ENCODE data around the gene FBP1.
"Not testable (repeated sequence)": the region's sequence is repeated elsewhere in the genome, so short reads cannot be mapped to it uniquely, and the experiment has no call there.

Gene FBP1

DNA sequence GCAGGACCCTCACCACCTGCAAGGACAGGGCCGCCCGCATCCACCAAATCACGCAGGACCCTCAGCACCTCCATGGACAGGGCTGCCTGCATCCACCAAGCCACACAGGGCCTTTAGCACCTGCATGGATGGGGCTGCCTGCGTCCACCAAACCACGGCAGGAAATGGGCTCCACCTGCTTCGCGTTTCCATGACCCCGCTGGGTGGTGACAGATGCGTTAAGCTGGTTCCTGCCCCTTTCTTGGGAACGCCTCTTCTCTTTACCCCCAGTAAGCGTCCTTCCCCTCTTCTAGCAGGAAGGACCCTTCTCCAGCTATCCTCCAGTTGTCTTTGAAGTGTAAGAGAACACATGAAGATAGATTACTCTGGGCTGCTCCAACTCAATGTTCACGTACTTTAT lies 13.5 kb downstream of the FBP1 start:
- H3K27ac ChIP-seq = no peak overlapping the region
- H3K4me3 ChIP-seq = no peak overlapping the region

- Histone ChIP-seq H3K4me3 (no peak overlapping the region), H3K27ac (no peak overlapping the region)
Measured at GRCh38 chr9:94624629-94625028, 14.7 kb downstream of the FBP1 start.

DNA sequence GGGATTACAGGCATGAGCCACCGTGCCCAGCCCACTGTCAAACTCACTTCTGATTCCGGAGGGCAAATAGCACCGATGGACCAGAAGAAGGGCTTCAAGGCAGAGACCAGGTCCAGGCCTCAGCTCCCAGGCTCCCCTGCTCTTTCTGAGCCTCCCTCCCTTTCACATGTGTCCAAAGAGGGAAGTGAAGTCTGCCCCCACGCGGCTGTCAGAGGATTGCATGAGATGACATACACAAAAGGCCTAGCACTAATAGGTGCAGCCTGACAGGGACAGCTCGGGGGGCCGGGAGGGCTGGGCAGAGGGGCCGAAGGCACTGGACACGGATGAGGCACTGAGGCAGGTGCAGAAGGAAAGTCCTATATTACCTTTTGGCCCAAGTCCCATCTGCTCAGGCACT lies 16.1 kb downstream of the FBP1 start:
- no peak overlapping the region for H3K27ac ChIP-seq
- H3K4me3 ChIP-seq = no peak overlapping the region

GRCh38 chr9:94622087-94622800 lies 17.1 kb downstream of the FBP1 start:
- Histone ChIP-seq H3K4me3 (no peak overlapping the region), H3K27ac (no peak overlapping the region)

GRCh38 chr9:94619026-94619425 lies 20.3 kb downstream of the FBP1 start:
- H3K27ac ChIP-seq = no peak overlapping the region
- no peak overlapping the region for H3K4me3 ChIP-seq

GRCh38 chr9:94613003-94613402 lies 26.3 kb downstream of the FBP1 start:
- H3K27ac ChIP-seq = no peak overlapping the region
- H3K4me3 ChIP-seq = no peak overlapping the region

- Histone ChIP-seq H3K4me3 (no peak overlapping the region), H3K27ac (no peak overlapping the region)
Measured at GRCh38 chr9:94612071-94612470, 27.2 kb downstream of the FBP1 start.

DNA sequence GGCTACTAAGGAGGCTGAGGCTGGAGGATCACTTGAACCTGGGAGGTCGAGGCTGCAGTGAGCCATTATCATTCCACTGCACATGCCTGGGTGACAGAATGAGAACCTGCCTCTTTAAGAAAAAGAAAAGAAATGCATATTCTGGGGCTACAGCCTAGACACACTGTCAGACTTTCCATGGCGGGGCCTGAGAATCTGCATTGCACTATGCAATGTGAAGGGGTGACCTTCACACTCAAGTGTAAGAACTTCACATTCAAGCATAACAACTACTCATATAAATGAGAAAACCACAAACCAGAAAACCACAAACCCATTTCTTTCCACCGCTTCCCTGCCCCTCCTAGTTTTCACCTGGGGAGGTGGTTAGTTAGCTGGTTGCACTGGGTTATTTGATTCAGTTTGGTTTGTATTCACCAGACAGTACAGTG lies 27.7 kb downstream of the FBP1 start:
- H3K4me3 ChIP-seq = no peak overlapping the region
- no peak overlapping the region for H3K27ac ChIP-seq

DNA sequence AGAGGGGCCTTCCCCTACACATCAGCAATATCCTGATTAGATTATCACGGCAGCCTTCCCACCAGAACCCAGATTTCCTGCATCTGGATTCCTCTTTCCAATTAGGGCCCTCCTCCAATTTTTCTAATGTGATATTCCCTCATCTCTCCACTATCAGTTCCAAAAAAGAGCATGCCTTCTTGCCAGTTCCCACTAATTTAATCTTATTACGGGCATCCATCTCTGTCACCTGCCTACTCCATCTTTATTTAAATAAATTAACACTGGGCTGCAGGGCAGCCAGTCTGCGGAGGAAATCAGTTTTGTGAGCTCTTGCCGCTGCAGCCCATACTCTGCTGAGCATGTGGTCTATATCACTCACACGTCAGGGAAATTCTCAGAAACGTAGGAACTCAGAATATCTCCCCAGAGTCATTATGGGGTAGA lies 29.1 kb downstream of the FBP1 start:
- Histone ChIP-seq H3K4me3 (no peak overlapping the region), H3K27ac (no peak overlapping the region)

- Histone ChIP-seq H3K4me3 (no peak overlapping the region), H3K27ac (no peak overlapping the region)
Measured at GRCh38 chr9:94607423-94607691, 32.0 kb downstream of the FBP1 start.

GRCh38 chr9:94606646-94607422 lies 32.5 kb downstream of the FBP1 start:
- H3K27ac ChIP-seq = no peak overlapping the region

GRCh38 chr9:94603259-94604160 lies 35.8 kb downstream of the FBP1 start:
- no peak overlapping the region for H3K4me3 ChIP-seq

More at GRCh38 chr9:94606646-94607422, 32.5 kb downstream of the FBP1 start:
- H3K4me3 ChIP-seq = no peak overlapping the region

DNA sequence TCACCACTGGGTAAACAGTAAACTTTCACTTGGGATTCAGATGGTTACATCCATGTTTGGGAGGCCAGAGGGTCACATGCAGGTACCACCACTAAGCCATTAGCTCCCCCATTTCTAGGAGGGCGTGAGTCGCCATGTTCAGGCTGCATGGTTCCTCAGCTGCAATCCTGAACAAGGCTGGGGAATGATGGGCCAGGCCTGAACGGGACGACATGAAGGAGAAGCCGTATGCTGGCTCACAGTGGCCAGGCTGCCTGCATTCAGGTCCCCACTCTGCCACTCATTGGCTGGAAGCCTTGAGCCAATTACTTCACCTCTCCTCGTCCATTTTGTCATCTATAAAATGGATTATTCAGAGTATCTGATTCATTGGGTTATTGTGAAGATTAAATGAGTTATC lies 36.7 kb downstream of the FBP1 start:
- Histone ChIP-seq H3K27ac (no peak overlapping the region), H3K4me3 (no peak overlapping the region)

More at GRCh38 chr9:94603259-94604160, 35.8 kb downstream of the FBP1 start:
- no peak overlapping the region for H3K27ac ChIP-seq

GRCh38 chr9:94600715-94601114 lies 38.6 kb downstream of the FBP1 start:
- Histone ChIP-seq H3K4me3 (no peak overlapping the region), H3K27ac (no peak overlapping the region)

GRCh38 chr9:94600258-94600657 lies 39.1 kb downstream of the FBP1 start:
- Histone ChIP-seq H3K27ac (no peak overlapping the region), H3K4me3 (no peak overlapping the region)

- Histone ChIP-seq H3K27ac (no peak overlapping the region), H3K4me3 (no peak overlapping the region)
Measured at GRCh38 chr9:94599102-94599501, 40.2 kb downstream of the FBP1 start.

GRCh38 chr9:94593459-94594345 lies 45.6 kb downstream of the FBP1 start, which contains the start of gene FBP2:
Gene FBP2, minus strand, starts transcription at chr9:94593824. Its CDS starts 98 bp downstream, at chr9:94593726.
- H3K4me3 ChIP-seq = no peak within 1 kb of the TSS
- no peak within 1 kb of the TSS for H3K27ac ChIP-seq

- H3K4me3 ChIP-seq = not testable (repeated sequence)
Measured at GRCh38 chr9:94592683-94593082, 46.6 kb downstream of the FBP1 start.

GRCh38 chr9:94591876-94592275 lies 47.4 kb downstream of the FBP1 start:
- Histone ChIP-seq H3K4me3 (no peak overlapping the region), H3K27ac (no peak overlapping the region)

More at GRCh38 chr9:94592683-94593082, 46.6 kb downstream of the FBP1 start:
- H3K27ac ChIP-seq = not testable (repeated sequence)

All from skin epidermis (tissue), 12 donors.